ENCODE results near the gene RAD9B.

Gene RAD9B

DNA sequence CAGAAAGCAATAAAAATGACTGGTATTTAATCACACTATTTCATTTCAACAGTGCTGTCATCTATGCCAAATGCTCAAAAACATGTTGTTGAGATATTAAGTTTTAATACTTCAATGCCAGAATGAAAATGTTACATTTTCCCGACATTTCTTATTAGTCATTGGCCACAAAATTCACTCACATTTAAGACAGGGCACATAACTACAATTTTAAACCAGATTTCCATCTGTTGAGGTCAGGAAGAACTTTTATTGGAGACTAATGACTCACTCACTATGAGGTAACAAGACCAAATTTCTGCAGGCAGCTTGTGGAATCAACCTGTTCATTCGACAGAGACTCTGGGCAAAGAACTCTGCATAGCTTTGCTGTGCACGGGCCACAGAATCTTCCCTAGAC lies 44.2 kb downstream of the RAD9B start:
- TF ChIP-seq CTCF (conservative IDR thresholded peaks at IDR 0.05; ENCODE audit: low read depth, low read length), result no peak
- no peak overlapping the region for H3K4me3 ChIP-seq (ENCODE audit: low read length)
- DNase-seq (ENCODE audit: low read depth), result peak; percentile 46

- no peak for TF ChIP-seq CTCF (conservative IDR thresholded peaks at IDR 0.05; ENCODE audit: low read depth, low read length)
- no peak for DNase-seq (ENCODE audit: low read depth)
- no peak overlapping the region for H3K4me3 ChIP-seq (ENCODE audit: low read length)
Measured at GRCh38 chr12:110547090-110547489, 45.0 kb downstream of the RAD9B start.

- no peak for DNase-seq (ENCODE audit: low read depth)
- H3K4me3 ChIP-seq (ENCODE audit: low read length), result no peak overlapping the region
- TF ChIP-seq CTCF (conservative IDR thresholded peaks at IDR 0.05; ENCODE audit: low read depth, low read length), result no peak
Measured at GRCh38 chr12:110548678-110549077, 46.5 kb downstream of the RAD9B start.

DNA sequence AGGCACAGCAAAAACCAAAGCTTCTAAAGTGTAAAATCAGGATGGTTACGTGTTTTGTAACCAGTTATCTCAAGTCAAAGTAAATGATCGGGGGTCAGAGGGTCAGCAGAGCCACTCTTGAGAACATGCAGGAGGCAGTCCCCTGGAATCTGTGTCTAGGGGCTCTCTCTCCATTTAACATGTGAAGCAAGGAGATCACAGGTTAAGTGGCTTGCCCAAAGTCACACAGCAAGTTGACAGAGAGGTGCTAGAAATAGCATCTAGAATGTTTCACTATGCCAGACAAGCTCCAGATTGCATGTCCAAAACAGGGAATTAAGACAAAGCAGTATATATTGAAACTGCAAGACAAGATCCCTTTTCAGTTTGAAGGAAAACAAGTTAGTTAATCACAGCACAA lies 47.6 kb downstream of the RAD9B start:
- no peak for DNase-seq (ENCODE audit: low read depth)
- no peak overlapping the region for H3K4me3 ChIP-seq (ENCODE audit: low read length)
- TF ChIP-seq CTCF (conservative IDR thresholded peaks at IDR 0.05; ENCODE audit: low read depth, low read length), result no peak

DNA sequence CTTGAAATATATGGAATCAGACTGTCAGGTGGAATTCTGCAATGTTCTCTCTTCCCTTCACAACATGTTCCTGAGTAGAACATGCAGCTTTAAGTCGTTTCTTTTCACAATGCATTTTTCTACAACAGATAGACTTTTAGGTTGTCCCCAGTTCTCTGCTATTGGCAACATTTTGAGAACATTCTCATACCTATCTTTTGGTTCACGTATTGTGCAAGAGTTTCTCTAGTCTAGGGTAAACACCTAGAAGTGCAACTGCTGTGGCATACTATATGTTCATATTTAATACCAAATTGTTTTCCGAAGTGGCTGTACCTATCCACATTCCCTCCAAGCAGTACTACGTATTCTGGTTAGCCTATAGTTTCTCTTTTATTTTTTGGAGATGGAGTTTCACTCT lies 48.9 kb downstream of the RAD9B start:
- no peak overlapping the region for H3K4me3 ChIP-seq (ENCODE audit: low read length)
- no peak for TF ChIP-seq CTCF (conservative IDR thresholded peaks at IDR 0.05; ENCODE audit: low read depth, low read length)
- DNase-seq (ENCODE audit: low read depth), result no peak
